ENCODE data around the gene SPSB2. TPM values are rescaled to one million over a fixed set of nuclear protein-coding genes. Genes with fewer than 3 reads are reported as not detected.
A peak's percentile ranks its signal among the peaks of the same experiment; 100 is the strongest.

Gene SPSB2
- total and polyA plus RNA-seq, 2 experiments from 2014 or later: 8.2 to 13.1 TPM

DNA sequence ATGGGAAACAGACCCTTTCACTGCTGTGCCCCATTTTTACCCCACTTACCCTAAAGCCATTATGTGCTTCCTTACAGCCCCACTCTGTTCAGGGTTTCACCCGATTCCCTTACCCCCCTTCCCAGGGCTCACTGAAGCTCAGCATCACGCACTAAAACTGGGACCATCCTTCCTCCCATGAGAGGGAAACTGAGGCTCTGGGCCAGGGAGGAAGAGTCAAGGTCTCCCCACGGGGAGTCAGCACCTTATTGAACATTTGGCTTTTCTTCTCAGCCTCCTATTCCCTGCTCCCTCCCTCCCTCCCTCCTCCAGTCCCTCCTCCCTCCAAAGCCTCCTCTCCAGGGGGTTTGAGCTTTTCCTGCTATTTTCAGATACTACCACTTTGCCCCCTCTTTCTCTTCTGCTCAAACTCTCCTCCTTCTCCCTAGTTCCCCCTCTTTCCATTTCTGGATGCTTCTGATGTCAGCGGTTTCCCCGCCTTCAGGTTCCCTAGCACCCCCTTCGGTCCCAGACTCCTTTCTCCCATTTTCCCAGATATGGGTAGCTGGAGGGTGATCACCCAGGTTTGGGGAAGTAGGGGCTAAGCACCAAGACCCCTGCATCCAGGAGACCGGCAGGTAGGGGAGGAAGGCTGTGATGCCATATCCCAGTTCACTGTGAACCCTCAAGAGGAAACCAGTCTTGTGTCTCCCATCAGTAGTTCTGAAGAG lies 50.5 kb downstream of the SPSB2 start:
- peaks cover 39% of the 10 kb centered on the region for H3K27me3 Mint-ChIP-seq (ENCODE audit: insufficient read depth, low read depth, poor library complexity)
- H3K4me1 Mint-ChIP-seq: peaks cover 77% of the 10 kb centered on the region
- TF ChIP-seq POLR2AphosphoS5 (IDR thresholded peaks at IDR 0.05; ENCODE audit: low read depth) (no peak), EZH2 (IDR thresholded peaks at IDR 0.05; ENCODE audit: low read depth, unreplicated experiment) (no peak)
- TF ChIP-seq, protein P1, sequence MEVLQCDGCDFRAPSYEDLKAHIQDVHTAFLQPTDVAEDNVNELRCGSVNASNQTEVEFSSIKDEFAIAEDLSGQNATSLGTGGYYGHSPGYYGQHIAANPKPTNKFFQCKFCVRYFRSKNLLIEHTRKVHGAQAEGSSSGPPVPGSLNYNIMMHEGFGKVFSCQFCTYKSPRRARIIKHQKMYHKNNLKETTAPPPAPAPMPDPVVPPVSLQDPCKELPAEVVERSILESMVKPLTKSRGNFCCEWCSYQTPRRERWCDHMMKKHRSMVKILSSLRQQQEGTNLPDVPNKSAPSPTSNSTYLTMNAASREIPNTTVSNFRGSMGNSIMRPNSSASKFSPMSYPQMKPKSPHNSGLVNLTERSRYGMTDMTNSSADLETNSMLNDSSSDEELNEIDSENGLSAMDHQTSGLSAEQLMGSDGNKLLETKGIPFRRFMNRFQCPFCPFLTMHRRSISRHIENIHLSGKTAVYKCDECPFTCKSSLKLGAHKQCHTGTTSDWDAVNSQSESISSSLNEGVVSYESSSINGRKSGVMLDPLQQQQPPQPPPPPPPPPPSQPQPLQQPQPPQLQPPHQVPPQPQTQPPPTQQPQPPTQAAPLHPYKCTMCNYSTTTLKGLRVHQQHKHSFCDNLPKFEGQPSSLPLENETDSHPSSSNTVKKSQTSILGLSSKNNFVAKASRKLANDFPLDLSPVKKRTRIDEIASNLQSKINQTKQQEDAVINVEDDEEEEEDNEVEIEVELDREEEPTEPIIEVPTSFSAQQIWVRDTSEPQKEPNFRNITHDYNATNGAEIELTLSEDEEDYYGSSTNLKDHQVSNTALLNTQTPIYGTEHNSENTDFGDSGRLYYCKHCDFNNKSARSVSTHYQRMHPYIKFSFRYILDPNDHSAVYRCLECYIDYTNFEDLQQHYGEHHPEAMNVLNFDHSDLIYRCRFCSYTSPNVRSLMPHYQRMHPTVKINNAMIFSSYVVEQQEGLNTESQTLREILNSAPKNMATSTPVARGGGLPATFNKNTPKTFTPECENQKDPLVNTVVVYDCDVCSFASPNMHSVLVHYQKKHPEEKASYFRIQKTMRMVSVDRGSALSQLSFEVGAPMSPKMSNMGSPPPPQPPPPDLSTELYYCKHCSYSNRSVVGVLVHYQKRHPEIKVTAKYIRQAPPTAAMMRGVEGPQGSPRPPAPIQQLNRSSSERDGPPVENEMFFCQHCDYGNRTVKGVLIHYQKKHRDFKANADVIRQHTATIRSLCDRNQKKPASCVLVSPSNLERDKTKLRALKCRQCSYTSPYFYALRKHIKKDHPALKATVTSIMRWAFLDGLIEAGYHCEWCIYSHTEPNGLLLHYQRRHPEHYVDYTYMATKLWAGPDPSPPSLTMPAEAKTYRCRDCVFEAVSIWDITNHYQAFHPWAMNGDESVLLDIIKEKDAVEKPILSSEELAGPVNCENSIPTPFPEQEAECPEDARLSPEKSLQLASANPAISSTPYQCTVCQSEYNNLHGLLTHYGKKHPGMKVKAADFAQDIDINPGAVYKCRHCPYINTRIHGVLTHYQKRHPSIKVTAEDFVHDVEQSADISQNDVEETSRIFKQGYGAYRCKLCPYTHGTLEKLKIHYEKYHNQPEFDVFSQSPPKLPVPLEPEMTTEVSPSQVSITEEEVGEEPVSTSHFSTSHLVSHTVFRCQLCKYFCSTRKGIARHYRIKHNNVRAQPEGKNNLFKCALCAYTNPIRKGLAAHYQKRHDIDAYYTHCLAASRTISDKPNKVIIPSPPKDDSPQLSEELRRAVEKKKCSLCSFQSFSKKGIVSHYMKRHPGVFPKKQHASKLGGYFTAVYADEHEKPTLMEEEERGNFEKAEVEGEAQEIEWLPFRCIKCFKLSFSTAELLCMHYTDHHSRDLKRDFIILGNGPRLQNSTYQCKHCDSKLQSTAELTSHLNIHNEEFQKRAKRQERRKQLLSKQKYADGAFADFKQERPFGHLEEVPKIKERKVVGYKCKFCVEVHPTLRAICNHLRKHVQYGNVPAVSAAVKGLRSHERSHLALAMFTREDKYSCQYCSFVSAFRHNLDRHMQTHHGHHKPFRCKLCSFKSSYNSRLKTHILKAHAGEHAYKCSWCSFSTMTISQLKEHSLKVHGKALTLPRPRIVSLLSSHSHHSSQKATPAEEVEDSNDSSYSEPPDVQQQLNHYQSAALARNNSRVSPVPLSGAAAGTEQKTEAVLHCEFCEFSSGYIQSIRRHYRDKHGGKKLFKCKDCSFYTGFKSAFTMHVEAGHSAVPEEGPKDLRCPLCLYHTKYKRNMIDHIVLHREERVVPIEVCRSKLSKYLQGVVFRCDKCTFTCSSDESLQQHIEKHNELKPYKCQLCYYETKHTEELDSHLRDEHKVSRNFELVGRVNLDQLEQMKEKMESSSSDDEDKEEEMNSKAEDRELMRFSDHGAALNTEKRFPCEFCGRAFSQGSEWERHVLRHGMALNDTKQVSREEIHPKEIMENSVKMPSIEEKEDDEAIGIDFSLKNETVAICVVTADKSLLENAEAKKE (CRISPR knock-in tag; IDR thresholded peaks at IDR 0.05): no peak
- Histone ChIP-seq H4K20me1 (replicated peaks; ENCODE audit: insufficient read depth) (no peaks in the 10 kb centered on the region), H3K4me1 (ENCODE audit: insufficient read depth) (peaks cover 59% of the 10 kb centered on the region), H3F3A (replicated peaks; ENCODE audit: low read depth) (peaks cover 21% of the 10 kb centered on the region), H3K36me3 (ENCODE audit: insufficient read depth) (no peaks in the 10 kb centered on the region), H3K4me3 (peak overlapping the region; percentile 76), H3K79me2 (replicated peaks; ENCODE audit: insufficient read depth) (no peaks in the 10 kb centered on the region), H3K27ac (ENCODE audit: low read depth) (no peak overlapping the region), H3K9me2 (ENCODE audit: insufficient read depth) (no peaks in the 10 kb centered on the region), H2AFZ (no peak overlapping the region), H3K27me3 (ENCODE audit: insufficient read depth) (peaks cover 57% of the 10 kb centered on the region), H3K4me2 (peak overlapping the region; percentile 94)
- H3K4me3 Mint-ChIP-seq: peak overlapping the region; percentile 81
- no peak overlapping the region for H3K27ac Mint-ChIP-seq
- H3K9me3 Mint-ChIP-seq: no peaks in the 10 kb centered on the region
- DNase-seq (ENCODE audit: low spot score) (no peak), ATAC-seq (no peak)
- peaks cover 7% of the 10 kb centered on the region; the same call in 2 of the 3 replicates for H3K36me3 Mint-ChIP-seq (ENCODE audit: low read depth)

Measured in GM23338 (cell line).